Diencephalon (tissue), 1 donor: Measurements from ENCODE around the gene CXCR5. TPM values are rescaled to one million over a fixed set of nuclear protein-coding genes. Genes with fewer than 3 reads are reported as not detected.

Source experiments
- small RNA-seq: library from RNA; depleted of rRNA; stranded (forward); fragments of <200 nt; gene quantifications from one replicate; pipeline ENCODE3, GENCODE V24; 2014
- total RNA-seq: library from RNA; depleted of rRNA; stranded (reverse); fragments of >200 nt; gene quantifications from one replicate; pipeline ENCODE4 v1.2.3, GENCODE V29; 2014

Gene CXCR5, protein sequence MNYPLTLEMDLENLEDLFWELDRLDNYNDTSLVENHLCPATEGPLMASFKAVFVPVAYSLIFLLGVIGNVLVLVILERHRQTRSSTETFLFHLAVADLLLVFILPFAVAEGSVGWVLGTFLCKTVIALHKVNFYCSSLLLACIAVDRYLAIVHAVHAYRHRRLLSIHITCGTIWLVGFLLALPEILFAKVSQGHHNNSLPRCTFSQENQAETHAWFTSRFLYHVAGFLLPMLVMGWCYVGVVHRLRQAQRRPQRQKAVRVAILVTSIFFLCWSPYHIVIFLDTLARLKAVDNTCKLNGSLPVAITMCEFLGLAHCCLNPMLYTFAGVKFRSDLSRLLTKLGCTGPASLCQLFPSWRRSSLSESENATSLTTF
- not detected for total RNA-seq

DNA sequence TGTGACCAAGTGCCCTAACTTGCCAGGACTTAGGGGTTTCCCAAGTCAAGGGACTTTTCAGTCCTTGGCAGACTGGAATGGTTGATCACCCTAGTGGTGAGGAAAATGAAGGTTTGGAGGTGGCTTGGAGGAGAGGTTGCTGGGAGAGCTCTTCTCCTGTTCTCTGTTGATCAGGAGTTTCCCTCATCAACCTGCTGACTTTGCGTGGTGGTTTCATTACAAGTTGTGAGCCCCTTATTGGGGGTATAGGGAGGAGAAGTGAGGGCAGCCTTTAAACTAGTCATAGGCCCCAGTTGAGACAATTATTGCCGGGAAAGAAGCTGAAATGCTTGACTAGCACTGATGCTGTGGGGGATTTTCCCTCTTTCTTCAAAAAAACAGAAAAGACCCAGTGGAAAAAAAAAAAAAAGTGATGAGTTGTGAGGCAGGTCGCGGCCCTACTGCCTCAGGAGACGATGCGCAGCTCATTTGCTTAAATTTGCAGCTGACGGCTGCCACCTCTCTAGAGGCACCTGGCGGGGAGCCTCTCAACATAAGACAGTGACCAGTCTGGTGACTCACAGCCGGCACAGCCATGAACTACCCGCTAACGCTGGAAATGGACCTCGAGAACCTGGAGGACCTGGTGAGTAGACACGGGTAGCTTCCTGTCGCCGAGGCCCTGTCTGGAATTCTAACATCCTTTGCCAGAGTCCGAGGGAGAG is at the start of gene CXCR5:
CXCR5 (plus strand) TSS at position 525 of the 704 bp plus-strand sequence; CDS start at position 575, 50 bp downstream.

Small RNA genes lying within 50 kb of the gene (small RNA-seq; reads per million reads assigned to genes)
- not detected for gene MIR4492
- gene RF00019: not detected
- gene RN7SL688P: not detected

Other genes with a start within 250 kb of the CXCR5 start
- not detected for gene TREH, start 204.2 kb upstream of the CXCR5 start, total RNA-seq
- gene DDX6, start 92.7 kb upstream of the CXCR5 start, total RNA-seq: 291 TPM
- 6.5 TPM for gene BCL9L, start 42.0 kb downstream of the CXCR5 start, total RNA-seq
- gene UPK2, start 72.4 kb downstream of the CXCR5 start, total RNA-seq: not detected
- gene FOXR1, start 87.9 kb downstream of the CXCR5 start, total RNA-seq: not detected
- 38.5 TPM for gene CENATAC, start 114.2 kb downstream of the CXCR5 start, total RNA-seq
- gene RPS25, start 134.5 kb downstream of the CXCR5 start, total RNA-seq: 702 TPM
- 69.0 TPM for gene TRAPPC4, start 134.9 kb downstream of the CXCR5 start, total RNA-seq
- gene SLC37A4, start 147.0 kb downstream of the CXCR5 start, total RNA-seq: 12.0 TPM
- gene HYOU1, start 173.3 kb downstream of the CXCR5 start, total RNA-seq: 76.6 TPM
- gene VPS11, start 183.9 kb downstream of the CXCR5 start, total RNA-seq: 28.1 TPM
- gene HMBS, start 201.0 kb downstream of the CXCR5 start, total RNA-seq: 6.7 TPM
- 11.3 TPM for gene DPAGT1, start 218.0 kb downstream of the CXCR5 start, total RNA-seq
- gene C2CD2L, start 223.5 kb downstream of the CXCR5 start, total RNA-seq: 15.5 TPM
- gene HINFP, start 237.7 kb downstream of the CXCR5 start, total RNA-seq: 25.8 TPM